SJSA1 (cell line): ENCODE results near the gene ZNF415. TPM values are rescaled to one million over a fixed set of nuclear protein-coding genes. Genes with fewer than 3 reads are reported as not detected.
A peak's percentile ranks its signal among the peaks of the same experiment; 100 is the strongest.
"Not testable (repeated sequence)": the region's sequence is repeated elsewhere in the genome, so short reads cannot be mapped to it uniquely, and the experiment has no call there.

Source experiments
- DNase-seq, 2 experiments: peaks; one replicate each; pipeline ENCODE4 v3.0.0-alpha.2; 2015 to 2020; ENCODE audit warnings: low spot score in 2 of 2, low read depth in 1 of 2
- H3K27ac ChIP-seq: fragments of 250-450 bp; sonication (Bioruptor Pico); 2 replicates; pipeline ENCODE4 v1.5.1; 2020; ENCODE audit warnings: mild to moderate bottlenecking, moderate library complexity
- H3K27me3 ChIP-seq: fragments of 250-450 bp; sonication (Bioruptor Pico); replicated peaks from 2 replicates; pipeline ENCODE4 v1.5.1; 2020; ENCODE audit warnings: mild to moderate bottlenecking, moderate library complexity
- H3K36me3 ChIP-seq: fragments of 250-450 bp; sonication (Bioruptor Pico); 2 replicates; pipeline ENCODE4 v1.5.1; 2020; ENCODE audit warnings: mild to moderate bottlenecking
- H3K4me1 ChIP-seq: fragments of 250-450 bp; sonication (Bioruptor Pico); replicated peaks from 2 replicates; pipeline ENCODE4 v1.6.1; 2021; ENCODE audit warnings: mild to moderate bottlenecking
- H3K4me3 ChIP-seq: fragments of 250-450 bp; sonication (Bioruptor Pico); 2 replicates; pipeline ENCODE4 v1.5.1; 2020; ENCODE audit warnings: mild to moderate bottlenecking
- H3K9me3 ChIP-seq: fragments of 250-450 bp; sonication (Bioruptor Pico); replicated peaks from 2 replicates; pipeline ENCODE4 v1.5.1; 2020; ENCODE audit warnings: mild to moderate bottlenecking
- total RNA-seq: library from RNA; depleted of rRNA; stranded (reverse); fragments of >200 nt; shearing (Covaris generic); gene quantifications from 2 replicates; pipeline ENCODE4 v1.2.3, GENCODE V29; 2014

The ZNF415 gene
- total RNA-seq, 1 experiment from 2014 or later = 9.7 TPM

DNA sequence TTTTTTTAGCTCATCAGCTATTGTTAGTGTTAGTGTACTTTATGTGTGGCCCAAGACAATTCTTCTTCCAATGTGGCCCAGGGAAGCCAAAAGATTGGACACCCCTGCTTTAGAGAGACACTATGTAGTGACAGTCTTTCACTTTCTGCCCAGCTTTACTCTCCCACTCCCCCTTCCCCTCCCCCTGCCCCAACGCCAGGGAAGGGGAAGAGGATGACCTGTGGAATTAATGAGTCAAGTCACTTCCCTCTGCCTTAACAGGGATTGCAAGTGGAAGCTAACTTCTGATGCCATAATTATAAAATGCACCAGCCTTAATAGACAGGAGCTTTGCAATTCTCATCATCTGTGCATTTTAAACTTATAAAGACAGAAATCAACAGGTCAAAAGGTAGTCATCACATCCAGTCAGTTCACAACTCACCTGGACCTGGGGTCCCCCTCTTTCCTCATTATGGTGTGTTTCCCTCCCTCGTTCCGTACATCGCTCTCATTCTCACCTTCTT is 1.6 kb downstream of the ZNF415 start:
- H3K27me3 ChIP-seq = no peaks in the 10 kb centered on the region
- DNase-seq = no peak
- peaks cover 9% of the 10 kb centered on the region for H3K4me1 ChIP-seq
- no peak overlapping the region for H3K4me3 ChIP-seq
- no peaks in the 10 kb centered on the region for H3K36me3 ChIP-seq
- H3K27ac ChIP-seq = no peak overlapping the region
- H3K9me3 ChIP-seq = no peaks in the 10 kb centered on the region

DNA sequence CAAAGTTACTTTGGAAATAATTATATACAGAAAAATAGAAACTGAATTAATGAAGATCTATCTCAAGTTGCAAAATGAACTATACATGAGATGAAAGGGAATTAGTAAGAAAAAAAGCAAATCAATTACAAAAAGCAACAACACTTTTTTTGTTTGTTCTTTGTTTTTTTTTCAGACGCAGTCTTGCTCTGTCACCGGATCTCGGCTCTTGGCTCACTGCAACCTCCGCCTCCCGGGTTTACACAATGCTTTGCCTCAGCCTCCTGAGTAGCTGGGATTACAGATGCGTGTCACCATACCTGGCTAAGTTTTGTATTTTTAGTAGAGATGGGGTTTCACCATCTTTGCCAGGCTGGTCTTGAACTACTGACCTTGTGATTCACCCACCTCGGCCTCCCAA is 2.2 kb downstream of the ZNF415 start:
- no peak overlapping the region for H3K4me3 ChIP-seq
- H3K9me3 ChIP-seq = no peaks in the 10 kb centered on the region
- no peaks in the 10 kb centered on the region for H3K27me3 ChIP-seq
- DNase-seq = no peak
- peaks cover 9% of the 10 kb centered on the region for H3K4me1 ChIP-seq
- H3K36me3 ChIP-seq = no peaks in the 10 kb centered on the region
- no peak overlapping the region for H3K27ac ChIP-seq

DNA sequence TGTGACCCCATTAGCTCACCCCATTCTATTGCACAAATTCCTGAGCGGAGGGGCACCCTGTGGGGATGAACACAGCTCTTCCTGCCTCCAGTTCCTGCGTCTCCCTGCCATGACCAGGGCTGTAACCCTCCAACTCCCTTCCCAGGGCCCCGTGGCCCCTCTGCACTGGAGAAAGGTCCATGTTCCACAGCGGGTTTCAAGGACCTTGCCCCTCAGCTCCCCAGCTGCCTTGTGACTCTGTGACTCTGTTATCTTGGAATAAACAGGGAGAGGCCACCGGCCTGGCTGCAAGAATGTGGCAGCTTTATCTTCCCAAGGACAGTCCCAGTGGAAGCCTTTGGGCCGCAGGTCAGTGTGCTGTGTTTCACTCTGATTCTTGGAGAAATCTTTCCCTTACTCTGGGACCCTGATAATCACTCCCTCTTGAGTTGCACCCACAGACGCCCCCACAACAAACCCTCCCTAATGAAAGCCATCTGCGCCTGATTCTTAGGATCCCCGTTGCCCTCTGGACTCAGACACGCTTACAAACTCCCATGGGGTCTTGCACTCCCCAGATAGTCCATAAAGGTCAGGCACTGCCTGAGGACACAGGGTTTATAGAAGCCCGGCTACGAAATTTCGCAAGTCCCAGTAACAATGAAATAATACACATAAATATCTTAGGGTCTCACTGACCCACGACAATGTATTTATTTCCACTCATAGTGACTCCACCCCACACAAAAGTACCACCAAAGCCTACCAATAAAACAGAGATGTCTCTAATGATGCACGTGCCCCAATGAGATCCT is 5.8 kb downstream of the ZNF415 start:
- not testable (repeated sequence) for H3K4me3 ChIP-seq, H3K27me3 ChIP-seq, H3K9me3 ChIP-seq, H3K4me1 ChIP-seq, H3K27ac ChIP-seq, H3K36me3 ChIP-seq, DNase-seq

DNA sequence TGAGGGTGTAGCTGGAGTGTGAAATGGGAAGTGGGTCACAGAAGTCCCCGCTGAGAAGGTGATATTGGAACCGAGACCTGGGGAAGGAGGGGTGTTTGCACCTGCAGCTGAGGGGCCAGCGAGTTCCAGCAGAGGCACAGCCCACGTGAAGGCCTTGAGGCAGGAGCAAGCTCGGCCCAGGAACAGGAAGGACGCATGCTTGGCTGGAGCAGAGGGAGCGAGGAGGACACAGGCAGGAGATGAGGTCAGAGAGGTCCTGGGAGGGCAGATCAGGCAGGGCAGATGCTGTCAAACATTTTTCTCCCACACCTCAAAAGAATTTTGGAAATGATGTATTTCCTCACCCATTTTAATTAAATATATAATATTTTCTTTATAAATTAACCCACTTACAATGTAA is 9.3 kb downstream of the ZNF415 start:
- no peaks in the 10 kb centered on the region for H3K9me3 ChIP-seq
- no peaks in the 10 kb centered on the region for H3K27me3 ChIP-seq
- no peak overlapping the region for H3K4me3 ChIP-seq
- H3K36me3 ChIP-seq = peaks cover 10% of the 10 kb centered on the region; the same call in 1 of the 2 replicates
- no peak for DNase-seq
- H3K27ac ChIP-seq = no peak overlapping the region
- no peaks in the 10 kb centered on the region for H3K4me1 ChIP-seq

DNA sequence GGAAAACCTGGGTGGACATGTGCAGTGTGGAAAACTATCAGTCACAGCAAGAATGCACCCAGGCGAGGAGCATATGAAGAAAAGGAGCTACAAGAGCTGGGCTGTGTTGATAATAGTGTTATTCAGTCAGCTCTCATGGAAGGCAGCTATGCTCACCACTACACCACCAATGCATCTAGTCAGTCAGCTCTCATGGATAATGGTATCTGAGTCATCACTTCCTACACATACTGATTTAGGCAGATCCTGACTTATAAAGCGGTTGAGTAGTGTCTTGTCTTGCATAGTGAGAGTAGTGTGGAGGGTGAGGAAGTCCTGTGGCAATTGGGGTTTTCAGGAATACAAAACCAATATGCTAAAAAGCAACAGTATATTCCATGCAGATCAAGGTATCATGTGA is 20.4 kb downstream of the ZNF415 start:
- no peaks in the 10 kb centered on the region for H3K4me1 ChIP-seq
- no peaks in the 10 kb centered on the region for H3K27me3 ChIP-seq
- H3K27ac ChIP-seq = no peak overlapping the region
- no peak for DNase-seq
- peaks cover 50% of the 10 kb centered on the region for H3K36me3 ChIP-seq
- H3K4me3 ChIP-seq = no peak overlapping the region
- H3K9me3 ChIP-seq = peaks cover 3% of the 10 kb centered on the region

DNA sequence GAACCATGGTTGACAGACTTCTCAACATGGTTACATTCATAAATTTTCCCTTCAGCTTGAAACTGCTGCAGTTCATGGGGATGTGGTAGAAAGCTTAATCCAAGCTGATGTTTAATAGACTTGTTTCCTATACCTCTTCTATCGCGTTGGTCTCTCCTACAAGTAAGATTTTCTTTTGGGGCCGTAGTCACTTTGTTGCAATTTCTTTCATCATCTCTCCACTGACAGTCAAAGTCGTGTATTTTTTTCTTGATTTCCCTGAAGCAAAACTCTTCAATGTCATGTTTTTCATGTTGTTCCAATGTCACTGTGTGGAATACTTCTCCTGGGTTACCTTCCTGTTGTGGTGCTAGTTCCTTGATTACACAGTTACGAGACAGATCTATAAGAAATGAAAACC is 23.2 kb downstream of the ZNF415 start:
- peaks cover 3% of the 10 kb centered on the region for H3K9me3 ChIP-seq
- no peak for DNase-seq
- no peaks in the 10 kb centered on the region for H3K4me1 ChIP-seq
- H3K36me3 ChIP-seq = peaks cover 36% of the 10 kb centered on the region
- H3K27me3 ChIP-seq = no peaks in the 10 kb centered on the region
- no peak overlapping the region for H3K27ac ChIP-seq
- H3K4me3 ChIP-seq = no peak overlapping the region

DNA sequence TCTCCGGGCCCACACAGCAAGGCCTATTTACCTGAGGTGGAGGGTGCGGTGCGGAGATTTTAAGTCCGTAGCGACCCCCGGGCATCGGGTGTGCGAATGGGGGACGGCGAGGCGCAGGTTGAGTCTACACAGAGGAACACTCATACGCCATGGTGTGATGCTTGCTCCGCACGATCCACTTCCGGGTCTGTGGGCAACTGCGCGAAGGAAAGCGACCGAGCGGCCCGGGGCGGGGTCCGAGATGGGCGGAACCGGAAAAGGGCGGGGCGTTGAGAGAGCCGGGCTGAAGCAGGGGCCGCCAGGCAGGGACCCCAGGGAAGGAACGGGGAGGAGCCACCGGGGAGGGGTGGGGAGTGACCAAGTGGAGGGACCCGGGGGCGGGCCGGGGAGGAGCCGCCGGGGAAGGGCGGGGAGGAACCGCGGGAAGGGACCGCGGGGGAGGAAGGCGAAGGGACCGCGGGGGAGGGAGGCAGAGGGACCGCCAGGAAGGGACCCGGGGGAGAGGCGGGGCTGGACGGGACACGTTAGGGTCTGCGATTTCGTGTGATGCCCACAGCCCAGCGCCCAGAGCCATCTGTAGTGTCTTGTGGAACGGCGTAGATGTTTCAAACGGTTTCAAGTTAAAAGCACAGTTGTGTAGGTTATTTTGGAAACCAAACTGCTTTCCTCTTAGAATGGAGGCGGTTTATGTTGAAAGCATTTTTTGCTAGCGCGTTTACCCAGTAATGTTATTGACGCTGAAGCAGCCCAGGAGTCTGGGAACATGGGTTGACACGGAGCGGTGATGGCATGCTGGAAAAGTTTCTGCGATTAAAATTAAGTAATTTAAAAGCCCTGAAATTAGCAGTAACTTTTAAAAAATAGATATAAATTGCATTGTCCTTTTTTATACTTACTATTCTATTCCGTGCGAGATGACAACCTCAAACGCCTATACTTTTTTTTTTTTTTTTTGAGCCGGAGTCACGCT is 29.2 kb downstream of the ZNF415 start, which contains the start of gene ZNF160:
Gene ZNF160, minus strand, starts transcription at position 189 of the 970 bp plus-strand sequence. CDS start 17,146 bp downstream, outside the sequence.
- no peaks in the 10 kb centered on the region; the same call in 1 of the 2 replicates for H3K9me3 ChIP-seq
- H3K27ac ChIP-seq = peak within 1 kb of the TSS; percentile 71
- peaks cover 7% of the 10 kb centered on the region for H3K4me1 ChIP-seq
- peak within 1 kb of the TSS; percentile 76 for H3K4me3 ChIP-seq
- DNase-seq = peak; percentile 91 to 99
- peaks cover 16% of the 10 kb centered on the region for H3K36me3 ChIP-seq
- no peaks in the 10 kb centered on the region for H3K27me3 ChIP-seq

DNA sequence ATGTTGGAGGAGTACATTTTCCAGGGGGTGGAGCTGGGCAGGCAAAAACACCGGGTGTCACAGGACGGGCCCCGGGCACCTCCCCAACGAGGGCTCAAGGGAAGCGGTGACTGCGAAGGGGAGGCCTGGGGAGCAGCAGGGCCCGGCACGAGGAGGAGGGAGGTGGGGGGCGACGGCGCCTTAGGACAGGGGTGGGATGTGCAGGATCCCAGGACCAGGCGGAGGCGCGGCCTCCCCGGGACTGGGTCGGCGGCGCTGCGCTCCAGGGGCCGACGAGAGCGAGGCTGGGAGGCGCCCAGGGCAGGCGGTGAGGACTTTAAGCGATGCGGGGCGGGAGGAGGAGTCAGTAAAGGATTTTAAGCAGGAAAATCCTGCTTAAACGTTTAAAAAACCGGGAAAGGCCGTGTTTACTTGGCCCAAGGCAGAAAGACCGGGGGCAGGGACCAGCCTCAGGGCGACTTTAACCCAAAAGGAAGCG is 29.9 kb downstream of the ZNF415 start:
- H3K4me1 ChIP-seq = peaks cover 7% of the 10 kb centered on the region
- peak overlapping the region; percentile 71 for H3K27ac ChIP-seq
- peak overlapping the region; percentile 76 for H3K4me3 ChIP-seq
- DNase-seq = peak in 1 of 2 experiments; percentile 51
- peaks cover 14% of the 10 kb centered on the region for H3K36me3 ChIP-seq
- no peaks in the 10 kb centered on the region for H3K9me3 ChIP-seq
- no peaks in the 10 kb centered on the region for H3K27me3 ChIP-seq

DNA sequence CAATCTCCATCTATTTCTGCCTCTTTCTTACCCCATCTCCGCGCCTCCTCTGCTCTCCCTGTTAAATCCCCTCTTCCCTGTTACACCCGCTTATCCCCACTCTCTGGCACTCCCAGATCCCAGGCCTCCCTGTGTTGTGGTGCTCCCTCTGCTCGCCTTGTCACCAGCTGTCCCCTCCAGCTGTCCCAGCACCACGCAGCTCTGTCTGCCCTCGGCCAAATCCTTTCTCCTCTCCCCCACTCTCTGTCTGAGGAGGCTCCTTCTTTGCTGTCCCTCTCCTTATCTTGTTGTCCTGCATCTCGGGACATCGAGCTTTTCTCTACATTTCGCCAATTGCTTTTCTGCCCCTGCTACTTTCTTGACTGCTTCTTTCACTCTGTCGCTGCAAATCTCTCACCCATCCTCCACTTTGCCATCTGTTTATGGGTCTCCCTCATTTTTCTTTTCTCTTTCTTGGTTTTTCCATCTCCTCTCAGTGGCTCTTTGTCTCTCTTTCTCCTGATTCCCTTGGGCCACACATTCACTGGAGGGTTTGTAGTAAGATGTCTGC is 30.4 kb downstream of the ZNF415 start:
- Histone ChIP-seq H3K4me3 (peak overlapping the region; percentile 76), H3K4me1 (peaks cover 7% of the 10 kb centered on the region), H3K9me3 (no peaks in the 10 kb centered on the region), H3K27ac (no peak overlapping the region), H3K27me3 (no peaks in the 10 kb centered on the region), H3K36me3 (peaks cover 9% of the 10 kb centered on the region; the same call in 1 of the 2 replicates)
- DNase-seq = no peak

DNA sequence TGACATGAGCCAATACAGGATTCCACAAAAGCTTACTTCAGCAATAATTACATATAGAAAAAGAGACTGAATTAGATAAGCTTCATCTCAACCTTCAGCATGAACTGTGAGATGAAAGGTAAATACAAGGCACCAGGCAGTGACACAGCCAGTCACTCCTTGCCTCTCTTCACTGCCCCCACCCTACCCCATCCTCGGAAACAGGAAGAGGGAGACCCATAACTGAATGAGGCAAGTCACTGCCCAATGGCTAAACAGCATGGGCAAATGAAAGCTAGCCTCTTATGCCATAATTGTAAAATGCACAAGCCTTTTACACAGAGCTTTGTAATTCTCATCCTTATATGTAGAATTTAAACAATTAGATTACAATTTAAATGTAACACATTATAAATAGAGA is 31.2 kb downstream of the ZNF415 start:
- no peak for DNase-seq
- Histone ChIP-seq H3K27ac (no peak overlapping the region), H3K9me3 (no peaks in the 10 kb centered on the region), H3K4me3 (no peak overlapping the region), H3K36me3 (peaks cover 9% of the 10 kb centered on the region; the same call in 1 of the 2 replicates), H3K27me3 (no peaks in the 10 kb centered on the region), H3K4me1 (peaks cover 7% of the 10 kb centered on the region)

DNA sequence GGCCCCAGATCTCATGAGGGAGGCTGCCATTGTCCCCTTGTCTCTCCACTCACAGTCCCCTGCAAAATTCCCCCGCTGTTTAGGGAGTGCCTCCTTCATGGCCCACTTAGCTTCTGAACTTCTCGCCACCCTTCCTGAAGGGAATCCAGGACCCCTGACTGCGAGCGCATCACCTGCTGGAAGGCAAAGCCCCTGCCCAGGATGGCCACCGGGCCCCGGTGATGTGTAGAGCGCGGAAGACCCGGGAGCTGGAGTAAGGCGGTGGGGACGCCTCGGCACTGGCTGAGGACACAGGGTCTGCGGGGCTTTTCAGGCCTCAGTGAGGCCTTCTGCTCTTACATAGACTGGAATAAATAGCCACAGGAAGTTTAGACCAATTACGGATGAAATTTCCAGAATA is 34.1 kb downstream of the ZNF415 start:
- H3K4me1 ChIP-seq, H3K27ac ChIP-seq, H3K27me3 ChIP-seq, H3K4me3 ChIP-seq, H3K9me3 ChIP-seq, DNase-seq: not testable (repeated sequence)
- peaks cover 24% of the 10 kb centered on the region for H3K36me3 ChIP-seq

DNA sequence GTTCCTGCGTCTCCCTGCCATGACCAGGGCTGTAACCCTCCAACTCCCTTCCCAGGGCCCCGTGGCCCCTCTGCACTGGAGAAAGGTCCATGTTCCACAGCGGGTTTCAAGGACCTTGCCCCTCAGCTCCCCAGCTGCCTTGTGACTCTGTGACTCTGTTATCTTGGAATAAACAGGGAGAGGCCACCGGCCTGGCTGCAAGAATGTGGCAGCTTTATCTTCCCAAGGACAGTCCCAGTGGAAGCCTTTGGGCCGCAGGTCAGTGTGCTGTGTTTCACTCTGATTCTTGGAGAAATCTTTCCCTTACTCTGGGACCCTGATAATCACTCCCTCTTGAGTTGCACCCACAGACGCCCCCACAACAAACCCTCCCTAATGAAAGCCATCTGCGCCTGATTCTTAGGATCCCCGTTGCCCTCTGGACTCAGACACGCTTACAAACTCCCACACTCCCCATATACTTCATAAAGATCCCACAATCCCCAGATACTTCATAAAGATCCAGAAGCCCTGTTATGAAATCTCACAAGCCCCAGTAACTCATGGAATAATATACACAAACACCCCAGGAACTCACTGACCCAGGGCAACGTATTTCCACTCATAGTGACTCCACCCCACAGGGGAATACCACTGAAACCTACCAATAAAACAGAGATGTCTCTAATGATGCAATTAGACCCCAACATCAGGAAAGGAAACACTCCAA is 35.6 kb downstream of the ZNF415 start:
- not testable (repeated sequence) for DNase-seq

DNA sequence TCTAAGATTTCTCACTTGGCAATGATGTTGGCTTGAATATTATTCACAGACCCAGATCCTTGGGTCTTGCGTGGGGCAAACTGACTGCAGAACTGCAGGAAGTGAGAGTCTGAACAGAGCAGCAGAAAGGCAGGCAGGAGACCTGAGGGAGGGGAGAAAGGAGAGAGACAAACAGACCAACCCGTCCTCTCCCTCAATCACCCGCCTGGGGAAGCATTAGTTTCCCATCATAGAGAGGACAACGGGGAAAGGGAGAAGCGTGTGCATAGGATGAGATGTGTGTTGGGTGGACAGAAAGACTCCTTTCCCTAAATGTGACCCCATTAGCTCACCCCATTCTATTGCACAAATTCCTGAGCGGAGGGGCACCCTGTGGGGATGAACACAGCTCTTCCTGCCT is 36.1 kb downstream of the ZNF415 start:
- not testable (repeated sequence) for H3K4me3 ChIP-seq, H3K9me3 ChIP-seq, H3K4me1 ChIP-seq, DNase-seq, H3K27ac ChIP-seq, H3K27me3 ChIP-seq
- peaks cover 26% of the 10 kb centered on the region for H3K36me3 ChIP-seq

More for the DNA sequence above, 35.6 kb downstream of the ZNF415 start:
- not testable (repeated sequence) for H3K4me3 ChIP-seq, H3K9me3 ChIP-seq, H3K4me1 ChIP-seq, H3K27ac ChIP-seq, H3K27me3 ChIP-seq
- H3K36me3 ChIP-seq = peaks cover 24% of the 10 kb centered on the region
